CD4-positive, alpha-beta T cell (primary cell): ENCODE measurements around the gene FAM81B. TPM values are rescaled to one million over a fixed set of nuclear protein-coding genes. Genes with fewer than 3 reads are reported as not detected.

Experiments used
- ATAC-seq: fragments of 200-7000 bp; cut with Tn5 transposase; one replicate; pipeline ENCODE4 v1.10.0; 2022; ENCODE audit warnings: mild to moderate bottlenecking; ENCODE audit not compliant: poor library complexity
- CTCF ChIA-PET: fragments of 350-600 bp; sonication (Branson Sonifier 250); formaldehyde crosslinking; loops from one replicate; lab custom pipeline; 2021; ENCODE audit warnings: antibody characterized with exemption, inconsistent platforms; lab: Charles Lee
- POLR2A ChIA-PET: fragments of 350-600 bp; sonication (Branson Sonifier 250); formaldehyde crosslinking; loops from one replicate; lab custom pipeline; 2021; ENCODE audit warnings: antibody characterized with exemption, inconsistent platforms; lab: Charles Lee
- DNase-seq, 14 experiments: peaks; one replicate each; pipeline ENCODE4 v3.0.0-alpha.2; 2013 to 2020; ENCODE audit warnings: mixed read lengths in 2 of 14
- H3K27ac ChIP-seq, 2 donors: one replicate each; pipeline versions ENCODE4 v1.5.1 to v1.7.0; 2013; ENCODE audit warnings: low read length in 2 of 2, low read depth in 1 of 2, mild to moderate bottlenecking in 1 of 2
- H3K27me3 ChIP-seq, 2 experiments: 1 replicate in 1 of 2; 2 replicates in 1 of 2; pipeline versions ENCODE4 v1.6.1 to v1.7.0; 2013; ENCODE audit warnings: low read length in 2 of 2, control low read depth in 1 of 2, mild to moderate bottlenecking in 1 of 2, moderate library complexity in 1 of 2; ENCODE audit not compliant: insufficient read depth in 2 of 2, control insufficient read depth in 1 of 2
- H3K36me3 ChIP-seq: one replicate; pipeline ENCODE4 v1.6.1; 2013; ENCODE audit warnings: low read length, control low read depth; ENCODE audit not compliant: insufficient read depth
- H3K4me1 ChIP-seq: one replicate; pipeline ENCODE4 v1.6.1; 2013; ENCODE audit warnings: low read length, control low read depth; ENCODE audit not compliant: insufficient read depth
- H3K4me3 ChIP-seq: one replicate; pipeline ENCODE4 v1.5.1; 2013; ENCODE audit warnings: mild to moderate bottlenecking, low read length, moderate library complexity
- H3K9me3 ChIP-seq, 2 experiments: 1 replicate in 1 of 2; 2 replicates in 1 of 2; pipeline versions ENCODE4 v1.6.1 to v1.7.0; 2013; ENCODE audit warnings: low read length in 2 of 2, mild to moderate bottlenecking in 2 of 2, control low read depth in 1 of 2, moderate library complexity in 1 of 2; ENCODE audit not compliant: control insufficient read depth in 1 of 2, insufficient read depth in 1 of 2
- H3K27ac Mint-ChIP-seq: one replicate; pipeline ENCODE4 v1.8.0; 2020; ENCODE audit warnings: mixed read lengths
- H3K27me3 Mint-ChIP-seq: one replicate; pipeline ENCODE4 v1.8.0; 2021; ENCODE audit warnings: mixed read lengths
- H3K36me3 Mint-ChIP-seq: one replicate; pipeline ENCODE4 v1.8.0; 2021; ENCODE audit warnings: low read depth, mixed read lengths
- H3K4me1 Mint-ChIP-seq: one replicate; pipeline ENCODE4 v1.8.0; 2021; ENCODE audit warnings: low read depth, mixed read lengths
- H3K4me3 Mint-ChIP-seq: one replicate; pipeline ENCODE4 v1.8.0; 2020; ENCODE audit warnings: mild to moderate bottlenecking, mixed read lengths
- H3K9me3 Mint-ChIP-seq: one replicate; pipeline ENCODE4 v1.8.0; 2020; ENCODE audit warnings: mixed read lengths
- intact Hi-C, 2 experiments: fragments of 100-400 bp; cut with DNase I in 1 of 2; cut with micrococcal nuclease in 1 of 2; formaldehyde crosslinking; loops; one replicate each; pipeline versions ENCODE4 v1.15.1 to v1.9.0; 2023 to 2025; cut with DNase I, micrococcal nuclease
- total RNA-seq, 174 experiments: library from RNA in 2 of 174; stranded (reverse) in 2 of 174; gene quantifications; one replicate each; pipeline ENCODE4 v1.2.3 and lab custom pipeline; 2021 to 2026
- TF ChIP-seq, protein P1 (sequence below): fragments of 200-600 bp; IDR thresholded peaks from one replicate; pipeline ENCODE4 v1.8.0; 2022; ENCODE audit warnings: antibody characterized with exemption, mild to moderate bottlenecking

Gene FAM81B
- total RNA-seq, 2 experiments from 2014 or later, result not detected

- no peaks in the 10 kb centered on the region for H3K27me3 Mint-ChIP-seq
- H3K36me3 Mint-ChIP-seq, result no peaks in the 10 kb centered on the region
- no peaks in the 10 kb centered on the region for H3K4me1 Mint-ChIP-seq
- ATAC-seq, result no peak
- TF ChIP-seq, protein P1, sequence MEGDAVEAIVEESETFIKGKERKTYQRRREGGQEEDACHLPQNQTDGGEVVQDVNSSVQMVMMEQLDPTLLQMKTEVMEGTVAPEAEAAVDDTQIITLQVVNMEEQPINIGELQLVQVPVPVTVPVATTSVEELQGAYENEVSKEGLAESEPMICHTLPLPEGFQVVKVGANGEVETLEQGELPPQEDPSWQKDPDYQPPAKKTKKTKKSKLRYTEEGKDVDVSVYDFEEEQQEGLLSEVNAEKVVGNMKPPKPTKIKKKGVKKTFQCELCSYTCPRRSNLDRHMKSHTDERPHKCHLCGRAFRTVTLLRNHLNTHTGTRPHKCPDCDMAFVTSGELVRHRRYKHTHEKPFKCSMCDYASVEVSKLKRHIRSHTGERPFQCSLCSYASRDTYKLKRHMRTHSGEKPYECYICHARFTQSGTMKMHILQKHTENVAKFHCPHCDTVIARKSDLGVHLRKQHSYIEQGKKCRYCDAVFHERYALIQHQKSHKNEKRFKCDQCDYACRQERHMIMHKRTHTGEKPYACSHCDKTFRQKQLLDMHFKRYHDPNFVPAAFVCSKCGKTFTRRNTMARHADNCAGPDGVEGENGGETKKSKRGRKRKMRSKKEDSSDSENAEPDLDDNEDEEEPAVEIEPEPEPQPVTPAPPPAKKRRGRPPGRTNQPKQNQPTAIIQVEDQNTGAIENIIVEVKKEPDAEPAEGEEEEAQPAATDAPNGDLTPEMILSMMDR, result no peak
- no peaks in the 10 kb centered on the region for H3K36me3 ChIP-seq
- no peak overlapping the region for H3K4me3 ChIP-seq
- no peaks in the 10 kb centered on the region for H3K9me3 Mint-ChIP-seq
- H3K9me3 ChIP-seq, result no peaks in the 10 kb centered on the region
- H3K27ac Mint-ChIP-seq, result no peak overlapping the region
- no peaks in the 10 kb centered on the region for H3K4me1 ChIP-seq
- DNase-seq, result no peak
- H3K27ac ChIP-seq, result no peak overlapping the region
- H3K4me3 Mint-ChIP-seq, result no peak overlapping the region
- ChIA-PET POLR2A (no interaction called here), CTCF (no interaction called here)
- H3K27me3 ChIP-seq, result no peaks in the 10 kb centered on the region
- intact Hi-C loops, result no loop called here
Measured at GRCh38 chr5:95448789-95449188, 57.6 kb downstream of the FAM81B start.

DNA sequence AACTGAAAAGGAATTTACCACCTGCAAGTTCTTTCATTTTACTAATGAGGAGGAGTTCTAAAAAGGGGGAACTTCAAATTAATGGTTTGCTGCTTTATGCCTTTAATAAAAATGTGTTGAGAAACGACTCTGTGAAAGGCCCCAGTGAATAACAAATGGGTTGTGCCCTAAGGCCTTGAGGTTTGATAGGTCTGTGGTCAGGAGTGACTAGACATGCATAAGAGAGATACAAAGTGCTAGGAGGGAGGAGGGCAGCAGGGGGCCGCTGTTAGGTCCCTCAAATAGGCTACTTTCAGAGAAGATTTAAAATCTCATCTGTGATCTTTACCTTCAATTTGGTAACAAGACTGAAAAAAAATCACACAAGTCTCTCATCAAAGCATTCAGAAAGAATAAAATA is 58.3 kb downstream of the FAM81B start:
- TF ChIP-seq, protein P1, result no peak
- Histone ChIP-seq H3K9me3 (no peaks in the 10 kb centered on the region), H3K27me3 (no peaks in the 10 kb centered on the region), H3K36me3 (no peaks in the 10 kb centered on the region), H3K4me1 (no peaks in the 10 kb centered on the region), H3K4me3 (no peak overlapping the region), H3K27ac (no peak overlapping the region)
- no peaks in the 10 kb centered on the region for H3K36me3 Mint-ChIP-seq
- ChIA-PET CTCF (no interaction called here), POLR2A (no interaction called here)
- no peaks in the 10 kb centered on the region for H3K27me3 Mint-ChIP-seq
- intact Hi-C loops, result no loop called here
- no peak for DNase-seq
- no peak overlapping the region for H3K4me3 Mint-ChIP-seq
- no peak for ATAC-seq
- H3K9me3 Mint-ChIP-seq, result no peaks in the 10 kb centered on the region
- no peaks in the 10 kb centered on the region for H3K4me1 Mint-ChIP-seq
- no peak overlapping the region for H3K27ac Mint-ChIP-seq

DNA sequence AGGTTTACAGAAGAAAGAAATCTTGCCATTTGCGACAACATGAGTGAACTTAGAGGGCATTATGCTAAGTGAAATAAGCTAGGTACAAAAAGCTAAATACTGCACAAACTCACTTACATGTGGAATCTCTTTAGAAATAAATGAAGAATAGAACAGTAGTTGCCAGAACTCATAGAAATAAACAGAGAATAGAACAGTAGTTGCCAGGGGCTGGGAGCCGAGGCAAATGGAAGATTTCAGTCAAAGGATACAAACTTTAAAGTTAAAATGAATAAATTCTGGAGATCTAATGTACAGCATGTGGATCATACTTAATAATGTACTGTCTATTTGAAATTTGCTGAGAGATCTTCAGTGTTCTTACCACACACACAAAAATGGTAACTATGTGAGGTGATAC is 63.4 kb downstream of the FAM81B start:
- CTCF ChIA-PET, result no interaction called here
- no peak overlapping the region for H3K27ac Mint-ChIP-seq
- no peak for ATAC-seq

More for the DNA sequence above, 63.4 kb downstream of the FAM81B start:
- no peak overlapping the region for H3K27ac ChIP-seq
- TF ChIP-seq, protein P1, result no peak
- no peaks in the 10 kb centered on the region for H3K4me1 ChIP-seq
- Mint-ChIP-seq H3K4me3 (no peak overlapping the region), H3K27me3 (no peaks in the 10 kb centered on the region), H3K4me1 (no peaks in the 10 kb centered on the region), H3K36me3 (peaks cover 2% of the 10 kb centered on the region), H3K9me3 (peaks cover under 1% of the 10 kb centered on the region)
- POLR2A ChIA-PET, result no interaction called here
- no peaks in the 10 kb centered on the region for H3K36me3 ChIP-seq
- no peak for DNase-seq
- no peaks in the 10 kb centered on the region for H3K27me3 ChIP-seq
- no peak overlapping the region for H3K4me3 ChIP-seq
- intact Hi-C loops, result no loop called here
- H3K9me3 ChIP-seq, result no peaks in the 10 kb centered on the region
